ENCODE results near the gene ABAT. TPM values are rescaled to one million over a fixed set of nuclear protein-coding genes. Genes with fewer than 3 reads are reported as not detected.

Gene ABAT
- total RNA-seq, 1 experiment from 2014 or later = 4.7 TPM

DNA sequence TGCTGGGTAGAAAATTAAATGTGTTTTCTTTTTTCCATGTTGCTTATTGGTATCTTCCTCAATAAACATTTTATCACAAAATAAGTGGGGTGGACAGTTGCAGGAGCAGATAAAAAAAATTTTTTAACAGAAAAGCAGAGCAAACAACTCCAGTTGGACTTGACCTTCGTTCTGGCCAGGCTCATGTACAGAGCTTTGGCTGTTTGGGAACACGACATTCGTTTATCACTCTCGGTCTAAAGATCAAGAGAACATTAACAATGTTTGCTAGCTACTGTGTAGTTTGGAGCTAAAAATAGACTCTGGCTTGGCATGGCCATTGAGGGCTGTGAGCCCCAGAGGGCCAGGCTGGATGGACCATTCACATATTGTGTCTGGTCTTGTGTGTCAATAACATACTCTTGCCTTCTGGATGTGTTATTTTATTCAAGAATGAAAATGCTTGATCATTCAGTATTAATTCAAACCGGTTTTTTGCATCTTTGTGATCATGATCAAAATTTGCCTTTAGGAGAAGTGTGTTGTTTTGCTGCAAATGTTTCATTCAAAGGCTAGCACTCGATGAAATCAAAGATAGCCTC, 66.4 kb downstream of the ABAT start:
- H3K79me2 ChIP-seq (ENCODE audit: insufficient read depth, low read length) = no peaks in the 10 kb centered on the region
- no peak for ATAC-seq
- H3K9ac ChIP-seq (ENCODE audit: low read length) = no peak overlapping the region
- no peak for TF ChIP-seq POLR2A (IDR thresholded peaks at IDR 0.05; ENCODE audit: borderline replicate concordance, extremely low read depth, insufficient read depth, insufficient read length)
- TF ChIP-seq POLR2AphosphoS5 (IDR thresholded peaks at IDR 0.05; ENCODE audit: low read depth, low read length) = no peak
- TF ChIP-seq EZH2phosphoT487 (IDR thresholded peaks at IDR 0.05; ENCODE audit: borderline replicate concordance) = no peak
- no peak for TF ChIP-seq TCF7L2 (IDR thresholded peaks at IDR 0.05; ENCODE audit: borderline replicate concordance, extremely low read depth, insufficient read depth, insufficient read length)
- no peak for TF ChIP-seq SIN3A (IDR thresholded peaks at IDR 0.05; ENCODE audit: low read depth)
- TF ChIP-seq, protein P1, sequence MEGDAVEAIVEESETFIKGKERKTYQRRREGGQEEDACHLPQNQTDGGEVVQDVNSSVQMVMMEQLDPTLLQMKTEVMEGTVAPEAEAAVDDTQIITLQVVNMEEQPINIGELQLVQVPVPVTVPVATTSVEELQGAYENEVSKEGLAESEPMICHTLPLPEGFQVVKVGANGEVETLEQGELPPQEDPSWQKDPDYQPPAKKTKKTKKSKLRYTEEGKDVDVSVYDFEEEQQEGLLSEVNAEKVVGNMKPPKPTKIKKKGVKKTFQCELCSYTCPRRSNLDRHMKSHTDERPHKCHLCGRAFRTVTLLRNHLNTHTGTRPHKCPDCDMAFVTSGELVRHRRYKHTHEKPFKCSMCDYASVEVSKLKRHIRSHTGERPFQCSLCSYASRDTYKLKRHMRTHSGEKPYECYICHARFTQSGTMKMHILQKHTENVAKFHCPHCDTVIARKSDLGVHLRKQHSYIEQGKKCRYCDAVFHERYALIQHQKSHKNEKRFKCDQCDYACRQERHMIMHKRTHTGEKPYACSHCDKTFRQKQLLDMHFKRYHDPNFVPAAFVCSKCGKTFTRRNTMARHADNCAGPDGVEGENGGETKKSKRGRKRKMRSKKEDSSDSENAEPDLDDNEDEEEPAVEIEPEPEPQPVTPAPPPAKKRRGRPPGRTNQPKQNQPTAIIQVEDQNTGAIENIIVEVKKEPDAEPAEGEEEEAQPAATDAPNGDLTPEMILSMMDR (IDR thresholded peaks at IDR 0.05 in 2 of 3, conservative IDR thresholded peaks at IDR 0.05 in 1 of 3; ENCODE audit: borderline replicate concordance in 1 of 3, insufficient read depth in 1 of 3, low read depth in 2 of 3, low read length in 2 of 3) = no peak
- no peak for TF ChIP-seq EGR1 (IDR thresholded peaks at IDR 0.05; ENCODE audit: low read depth)
- no peak for TF ChIP-seq SRF (IDR thresholded peaks at IDR 0.05; ENCODE audit: low read depth)
- TF ChIP-seq, protein P2, sequence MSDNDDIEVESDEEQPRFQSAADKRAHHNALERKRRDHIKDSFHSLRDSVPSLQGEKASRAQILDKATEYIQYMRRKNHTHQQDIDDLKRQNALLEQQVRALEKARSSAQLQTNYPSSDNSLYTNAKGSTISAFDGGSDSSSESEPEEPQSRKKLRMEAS (IDR thresholded peaks at IDR 0.05) = no peak
- TF ChIP-seq, protein P3, sequence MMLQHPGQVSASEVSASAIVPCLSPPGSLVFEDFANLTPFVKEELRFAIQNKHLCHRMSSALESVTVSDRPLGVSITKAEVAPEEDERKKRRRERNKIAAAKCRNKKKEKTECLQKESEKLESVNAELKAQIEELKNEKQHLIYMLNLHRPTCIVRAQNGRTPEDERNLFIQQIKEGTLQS (IDR thresholded peaks at IDR 0.05) = no peak
- no peak for TF ChIP-seq ZFX (IDR thresholded peaks at IDR 0.05)
- TF ChIP-seq ELF1 (IDR thresholded peaks at IDR 0.05; ENCODE audit: borderline replicate concordance, low read depth) = no peak
- TF ChIP-seq JUND (IDR thresholded peaks at IDR 0.05) = no peak
- no peak for TF ChIP-seq CEBPB (IDR thresholded peaks at IDR 0.05; ENCODE audit: low read depth)
- no peak for TF ChIP-seq CBX3 (IDR thresholded peaks at IDR 0.05; ENCODE audit: low read depth)
- H3K4me3 ChIP-seq (replicated peaks in 1 of 2; ENCODE audit: low read depth in 1 of 2, low read length in 2 of 2) = no peak overlapping the region
- DNase-seq (ENCODE audit: low read depth, low spot score) = no peak
- H3K4me1 ChIP-seq (ENCODE audit: control insufficient read depth in 1 of 2, insufficient read depth in 2 of 2, low read length in 2 of 2) = no peaks in the 10 kb centered on the region
- no peaks in the 10 kb centered on the region for H3K36me3 ChIP-seq (ENCODE audit: control insufficient read depth in 1 of 2, insufficient read depth in 2 of 2, low read length in 2 of 2)
- no peak overlapping the region for H3K4me2 ChIP-seq (ENCODE audit: low read length)
- H3K9me3 ChIP-seq (ENCODE audit: control insufficient read depth in 1 of 2, insufficient read depth in 1 of 2, low read depth in 1 of 2, low read length in 2 of 2) = no peaks in the 10 kb centered on the region
- BruUV-seq (replicated peaks) = no TSS peak
- intact Hi-C loops (cut with micrococcal nuclease) = no loop called here
- no peaks in the 10 kb centered on the region for H4K20me1 ChIP-seq (ENCODE audit: insufficient read depth)
- H2AFZ ChIP-seq (ENCODE audit: low read depth, low read length, poor library complexity, severe bottlenecking) = no peak overlapping the region
- H3K9me2 ChIP-seq (ENCODE audit: insufficient read depth) = no peaks in the 10 kb centered on the region
- no peak overlapping the region for H3K27ac ChIP-seq (ENCODE audit: low read depth, low read length)
- ChIA-PET POLR2A (no interaction called here), CTCF (no interaction called here), RAD21 (ENCODE audit: low non-redundant PET in 1 of 2, low total read pairs in 2 of 2, uncharacterized antibody in 2 of 2, unreplicated experiment in 2 of 2) (no interaction called here)
- no peaks in the 10 kb centered on the region for H3K27me3 ChIP-seq (ENCODE audit: insufficient read depth, low read length)
